Measurements from ENCODE around the gene SNCAIP. TPM values are rescaled to one million over a fixed set of nuclear protein-coding genes. Genes with fewer than 3 reads are reported as not detected.

Gene SNCAIP
- total and polyA plus RNA-seq, 2 experiments from 2014 or later: 6.1 to 11.9 TPM

DNA sequence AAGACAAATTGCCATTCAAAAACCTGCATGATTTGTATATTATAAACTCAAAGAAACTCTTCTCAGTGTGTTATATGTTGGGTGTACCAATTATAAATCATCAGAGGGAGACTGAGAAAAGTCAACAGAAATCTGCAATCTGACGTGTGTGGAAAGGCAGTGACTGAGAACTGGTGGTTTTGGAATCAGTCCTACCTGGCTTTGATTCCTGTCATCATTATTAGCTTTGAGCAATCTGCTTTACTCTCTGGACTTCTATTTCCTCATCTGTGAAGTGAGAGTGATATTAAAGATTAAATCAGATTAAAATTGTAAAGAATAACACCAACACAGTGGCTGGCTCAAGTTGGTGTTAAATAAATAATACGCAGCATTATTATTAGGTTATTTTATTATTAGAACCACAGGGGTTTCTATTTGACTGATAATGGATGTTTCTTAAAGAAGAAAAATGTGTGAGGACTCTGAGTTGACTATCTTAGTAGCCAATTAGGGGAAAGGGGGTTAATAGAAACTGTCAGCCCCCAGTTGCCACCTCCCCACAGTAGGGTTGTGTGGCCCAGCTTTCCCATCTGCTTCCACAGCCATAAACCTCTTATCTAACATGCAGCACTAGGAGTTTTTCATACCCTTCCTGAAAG, 59.6 kb downstream of the SNCAIP start (continued):
- TF ChIP-seq, protein P1, sequence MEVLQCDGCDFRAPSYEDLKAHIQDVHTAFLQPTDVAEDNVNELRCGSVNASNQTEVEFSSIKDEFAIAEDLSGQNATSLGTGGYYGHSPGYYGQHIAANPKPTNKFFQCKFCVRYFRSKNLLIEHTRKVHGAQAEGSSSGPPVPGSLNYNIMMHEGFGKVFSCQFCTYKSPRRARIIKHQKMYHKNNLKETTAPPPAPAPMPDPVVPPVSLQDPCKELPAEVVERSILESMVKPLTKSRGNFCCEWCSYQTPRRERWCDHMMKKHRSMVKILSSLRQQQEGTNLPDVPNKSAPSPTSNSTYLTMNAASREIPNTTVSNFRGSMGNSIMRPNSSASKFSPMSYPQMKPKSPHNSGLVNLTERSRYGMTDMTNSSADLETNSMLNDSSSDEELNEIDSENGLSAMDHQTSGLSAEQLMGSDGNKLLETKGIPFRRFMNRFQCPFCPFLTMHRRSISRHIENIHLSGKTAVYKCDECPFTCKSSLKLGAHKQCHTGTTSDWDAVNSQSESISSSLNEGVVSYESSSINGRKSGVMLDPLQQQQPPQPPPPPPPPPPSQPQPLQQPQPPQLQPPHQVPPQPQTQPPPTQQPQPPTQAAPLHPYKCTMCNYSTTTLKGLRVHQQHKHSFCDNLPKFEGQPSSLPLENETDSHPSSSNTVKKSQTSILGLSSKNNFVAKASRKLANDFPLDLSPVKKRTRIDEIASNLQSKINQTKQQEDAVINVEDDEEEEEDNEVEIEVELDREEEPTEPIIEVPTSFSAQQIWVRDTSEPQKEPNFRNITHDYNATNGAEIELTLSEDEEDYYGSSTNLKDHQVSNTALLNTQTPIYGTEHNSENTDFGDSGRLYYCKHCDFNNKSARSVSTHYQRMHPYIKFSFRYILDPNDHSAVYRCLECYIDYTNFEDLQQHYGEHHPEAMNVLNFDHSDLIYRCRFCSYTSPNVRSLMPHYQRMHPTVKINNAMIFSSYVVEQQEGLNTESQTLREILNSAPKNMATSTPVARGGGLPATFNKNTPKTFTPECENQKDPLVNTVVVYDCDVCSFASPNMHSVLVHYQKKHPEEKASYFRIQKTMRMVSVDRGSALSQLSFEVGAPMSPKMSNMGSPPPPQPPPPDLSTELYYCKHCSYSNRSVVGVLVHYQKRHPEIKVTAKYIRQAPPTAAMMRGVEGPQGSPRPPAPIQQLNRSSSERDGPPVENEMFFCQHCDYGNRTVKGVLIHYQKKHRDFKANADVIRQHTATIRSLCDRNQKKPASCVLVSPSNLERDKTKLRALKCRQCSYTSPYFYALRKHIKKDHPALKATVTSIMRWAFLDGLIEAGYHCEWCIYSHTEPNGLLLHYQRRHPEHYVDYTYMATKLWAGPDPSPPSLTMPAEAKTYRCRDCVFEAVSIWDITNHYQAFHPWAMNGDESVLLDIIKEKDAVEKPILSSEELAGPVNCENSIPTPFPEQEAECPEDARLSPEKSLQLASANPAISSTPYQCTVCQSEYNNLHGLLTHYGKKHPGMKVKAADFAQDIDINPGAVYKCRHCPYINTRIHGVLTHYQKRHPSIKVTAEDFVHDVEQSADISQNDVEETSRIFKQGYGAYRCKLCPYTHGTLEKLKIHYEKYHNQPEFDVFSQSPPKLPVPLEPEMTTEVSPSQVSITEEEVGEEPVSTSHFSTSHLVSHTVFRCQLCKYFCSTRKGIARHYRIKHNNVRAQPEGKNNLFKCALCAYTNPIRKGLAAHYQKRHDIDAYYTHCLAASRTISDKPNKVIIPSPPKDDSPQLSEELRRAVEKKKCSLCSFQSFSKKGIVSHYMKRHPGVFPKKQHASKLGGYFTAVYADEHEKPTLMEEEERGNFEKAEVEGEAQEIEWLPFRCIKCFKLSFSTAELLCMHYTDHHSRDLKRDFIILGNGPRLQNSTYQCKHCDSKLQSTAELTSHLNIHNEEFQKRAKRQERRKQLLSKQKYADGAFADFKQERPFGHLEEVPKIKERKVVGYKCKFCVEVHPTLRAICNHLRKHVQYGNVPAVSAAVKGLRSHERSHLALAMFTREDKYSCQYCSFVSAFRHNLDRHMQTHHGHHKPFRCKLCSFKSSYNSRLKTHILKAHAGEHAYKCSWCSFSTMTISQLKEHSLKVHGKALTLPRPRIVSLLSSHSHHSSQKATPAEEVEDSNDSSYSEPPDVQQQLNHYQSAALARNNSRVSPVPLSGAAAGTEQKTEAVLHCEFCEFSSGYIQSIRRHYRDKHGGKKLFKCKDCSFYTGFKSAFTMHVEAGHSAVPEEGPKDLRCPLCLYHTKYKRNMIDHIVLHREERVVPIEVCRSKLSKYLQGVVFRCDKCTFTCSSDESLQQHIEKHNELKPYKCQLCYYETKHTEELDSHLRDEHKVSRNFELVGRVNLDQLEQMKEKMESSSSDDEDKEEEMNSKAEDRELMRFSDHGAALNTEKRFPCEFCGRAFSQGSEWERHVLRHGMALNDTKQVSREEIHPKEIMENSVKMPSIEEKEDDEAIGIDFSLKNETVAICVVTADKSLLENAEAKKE (CRISPR knock-in tag; IDR thresholded peaks at IDR 0.05): no peak
- no peak for TF ChIP-seq JUNB (IDR thresholded peaks at IDR 0.05; ENCODE audit: unreplicated experiment)

DNA sequence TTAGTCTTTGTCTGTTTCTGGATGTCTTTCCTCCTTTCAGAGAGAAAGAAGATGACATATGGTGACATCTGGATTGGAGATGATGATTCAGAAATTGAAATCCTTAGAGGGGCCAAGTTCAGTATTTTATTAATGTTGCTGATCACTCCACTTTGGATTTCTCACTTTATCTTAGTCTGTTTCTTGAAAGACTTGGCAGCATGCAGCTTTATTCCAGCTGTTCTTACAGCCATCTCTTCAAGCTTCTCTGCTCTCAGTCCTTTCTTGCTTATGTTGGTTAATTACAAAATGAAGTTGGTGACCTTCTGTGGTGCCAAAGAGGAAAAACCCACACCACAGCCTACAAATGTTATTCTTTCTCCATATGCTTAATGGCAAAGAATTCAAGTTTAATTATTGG, 62.1 kb downstream of the SNCAIP start:
- H2AFZ ChIP-seq: no peak overlapping the region
- H3K4me3 ChIP-seq: no peak overlapping the region
- H3F3A ChIP-seq (replicated peaks; ENCODE audit: low read depth): no peaks in the 10 kb centered on the region
- no peak overlapping the region for H3K27ac ChIP-seq (ENCODE audit: low read depth)
- H3K36me3 Mint-ChIP-seq (ENCODE audit: low read depth): peaks cover 3% of the 10 kb centered on the region; the same call in 2 of the 3 replicates
- H3K27ac Mint-ChIP-seq: no peak overlapping the region
- H3K36me3 ChIP-seq (ENCODE audit: insufficient read depth): no peaks in the 10 kb centered on the region
- no peak for ATAC-seq
- no peaks in the 10 kb centered on the region for H3K79me2 ChIP-seq (replicated peaks; ENCODE audit: insufficient read depth)
- peaks cover 2% of the 10 kb centered on the region; the same call in 1 of the 3 replicates for H3K9me3 Mint-ChIP-seq
- peaks cover 4% of the 10 kb centered on the region for H3K27me3 Mint-ChIP-seq (ENCODE audit: insufficient read depth, low read depth, poor library complexity)
- H3K4me1 ChIP-seq (ENCODE audit: insufficient read depth): peaks cover 10% of the 10 kb centered on the region
- H3K4me2 ChIP-seq: no peak overlapping the region
- no peaks in the 10 kb centered on the region for H4K20me1 ChIP-seq (replicated peaks; ENCODE audit: insufficient read depth)
- DNase-seq (ENCODE audit: low spot score): no peak
- H3K9me2 ChIP-seq (ENCODE audit: insufficient read depth): no peaks in the 10 kb centered on the region
- no peaks in the 10 kb centered on the region for H3K27me3 ChIP-seq (ENCODE audit: insufficient read depth)
- H3K4me1 Mint-ChIP-seq: peaks cover 11% of the 10 kb centered on the region
- no peak overlapping the region for H3K4me3 Mint-ChIP-seq
- no peak for TF ChIP-seq EZH2 (IDR thresholded peaks at IDR 0.05; ENCODE audit: low read depth, unreplicated experiment)
- TF ChIP-seq ZNF331 (CRISPR knock-in tag; IDR thresholded peaks at IDR 0.05; ENCODE audit: low read depth): no peak
- TF ChIP-seq, protein P2, sequence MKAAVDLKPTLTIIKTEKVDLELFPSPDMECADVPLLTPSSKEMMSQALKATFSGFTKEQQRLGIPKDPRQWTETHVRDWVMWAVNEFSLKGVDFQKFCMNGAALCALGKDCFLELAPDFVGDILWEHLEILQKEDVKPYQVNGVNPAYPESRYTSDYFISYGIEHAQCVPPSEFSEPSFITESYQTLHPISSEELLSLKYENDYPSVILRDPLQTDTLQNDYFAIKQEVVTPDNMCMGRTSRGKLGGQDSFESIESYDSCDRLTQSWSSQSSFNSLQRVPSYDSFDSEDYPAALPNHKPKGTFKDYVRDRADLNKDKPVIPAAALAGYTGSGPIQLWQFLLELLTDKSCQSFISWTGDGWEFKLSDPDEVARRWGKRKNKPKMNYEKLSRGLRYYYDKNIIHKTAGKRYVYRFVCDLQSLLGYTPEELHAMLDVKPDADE (IDR thresholded peaks at IDR 0.05): no peak
- no peak for TF ChIP-seq JUNB (IDR thresholded peaks at IDR 0.05; ENCODE audit: unreplicated experiment)
- TF ChIP-seq, protein P1 (CRISPR knock-in tag; IDR thresholded peaks at IDR 0.05): no peak
- no peak for TF ChIP-seq EZH2phosphoT487 (IDR thresholded peaks at IDR 0.05; ENCODE audit: unreplicated experiment)

Data from GM23338 (cell line).